ENCODE measurements around the gene BMP2K.

- TF ChIP-seq CTCF (IDR thresholded peaks at IDR 0.05; ENCODE audit: control extremely low read depth in 1 of 3, insufficient read depth in 1 of 3, low read depth in 1 of 3, low read length in 3 of 3) (no peak), USF2 (IDR thresholded peaks at IDR 0.05; ENCODE audit: low read length) (no peak), ZNF274 (IDR thresholded peaks at IDR 0.05; ENCODE audit: borderline replicate concordance, extremely low read depth, low read length) (no peak), ATF3 (IDR thresholded peaks at IDR 0.05; ENCODE audit: insufficient read depth, low read depth, low read length) (no peak), CHD2 (IDR thresholded peaks at IDR 0.05; ENCODE audit: low read length) (no peak), EP300 (IDR thresholded peaks at IDR 0.05; ENCODE audit: borderline replicate concordance in 1 of 2, low read depth in 2 of 2, low read length in 2 of 2) (no peak), POLR2A (IDR thresholded peaks at IDR 0.05; ENCODE audit: control extremely low read depth in 1 of 2, low read depth in 2 of 2, low read length in 2 of 2) (no peak), CREB1 (IDR thresholded peaks at IDR 0.05) (no peak), EZH2 (IDR thresholded peaks at IDR 0.05; ENCODE audit: low read depth, low read length, severe bottlenecking) (no peak), POLR2AphosphoS5 (IDR thresholded peaks at IDR 0.05; ENCODE audit: low read depth, low read length) (no peak), POU5F1 (IDR thresholded peaks at IDR 0.05; ENCODE audit: low read depth, low read length) (no peak)
These were observed 113.8 kb downstream of the BMP2K start for GRCh38 chr4:78889955-78890354.
